H1 (cell line): ENCODE measurements around the gene C2. TPM values are rescaled to one million over a fixed set of nuclear protein-coding genes. Genes with fewer than 3 reads are reported as not detected.

ENCODE experiments used
- CTCF ChIA-PET: fragments of 300-600 bp; sonication (Branson Sonifier 250); formaldehyde crosslinking; loops from one replicate; lab custom pipeline; 2021; ENCODE audit not compliant: partially characterized antibody; lab: Charles Lee
- POLR2A ChIA-PET: fragments of 300-600 bp; sonication (Branson Sonifier 250); formaldehyde crosslinking; loops from one replicate; lab custom pipeline; 2021; ENCODE audit warnings: inconsistent platforms; ENCODE audit not compliant: partially characterized antibody; lab: Charles Lee
- DNase-seq, 2 experiments: peaks; one replicate each; pipeline versions ENCODE4 v3.0.0 to v3.0.0-alpha.2; 2010 to 2022; ENCODE audit warnings: low spot score in 2 of 2, low read depth in 1 of 2, mixed read lengths in 1 of 2
- FAIRE-seq: peaks from 2 replicates; lab custom pipeline; 2011; peaks lifted over from hg19 to GRCh38; lab: Jason Lieb, UNC
- H2AFZ ChIP-seq: 2 replicates; pipeline ENCODE4 v1.8.1; 2012; ENCODE audit warnings: low read length, inconsistent platforms
- H2AK5ac ChIP-seq: 2 replicates; pipeline ENCODE4 v1.6.1; 2013; ENCODE audit warnings: low read depth, low read length
- H2BK120ac ChIP-seq: replicated peaks from 2 replicates; pipeline ENCODE3; 2013; ENCODE audit warnings: low read depth, low read length, inconsistent platforms
- H2BK12ac ChIP-seq: 2 replicates; pipeline ENCODE4 v1.6.1; 2013; ENCODE audit warnings: low read depth, low read length
- H2BK15ac ChIP-seq: 2 replicates; pipeline ENCODE4 v1.6.1; 2013; ENCODE audit warnings: low read length
- H2BK20ac ChIP-seq: 2 replicates; pipeline ENCODE4 v1.6.1; 2013; ENCODE audit warnings: low read length
- H2BK5ac ChIP-seq: 2 replicates; pipeline ENCODE4 v1.6.1; 2013; ENCODE audit warnings: low read depth, low read length
- H3K14ac ChIP-seq: 2 replicates; pipeline ENCODE4 v1.6.1; 2013; ENCODE audit warnings: inconsistent platforms; ENCODE audit not compliant: insufficient read length
- H3K18ac ChIP-seq: 2 replicates; pipeline ENCODE4 v1.6.1; 2013; ENCODE audit warnings: low read length; ENCODE audit errors: extremely low read depth
- H3K23ac ChIP-seq: 2 replicates; pipeline ENCODE4 v1.6.1; 2013; ENCODE audit warnings: inconsistent platforms; ENCODE audit not compliant: insufficient read length
- H3K23me2 ChIP-seq: 2 replicates; pipeline ENCODE4 v1.6.1; 2013; ENCODE audit warnings: low read depth, low read length
- H3K27ac ChIP-seq: 2 replicates; pipeline ENCODE4 v1.6.1; 2011; ENCODE audit warnings: low read depth, low read length, inconsistent platforms
- H3K27me3 ChIP-seq, 4 experiments: replicated peaks in 1 of 4; 1 replicate in 1 of 4; 2 replicates in 3 of 4; pipeline versions ENCODE4 v1.6.1 to v1.8.1; 2011 to 2013; ENCODE audit warnings: low read length in 3 of 4, mild to moderate bottlenecking in 3 of 4, inconsistent platforms in 2 of 4, mixed read lengths in 2 of 4, moderate library complexity in 1 of 4; ENCODE audit not compliant: control insufficient read depth in 3 of 4, insufficient read depth in 3 of 4; ENCODE audit errors: extremely low read depth in 1 of 4
- H3K36me3 ChIP-seq, 4 experiments: 2 replicates each; pipeline versions ENCODE4 v1.6.1 to v1.8.1; 2011 to 2013; ENCODE audit warnings: mild to moderate bottlenecking in 4 of 4, low read length in 3 of 4, moderate library complexity in 2 of 4, control low read depth in 1 of 4, inconsistent platforms in 1 of 4; ENCODE audit not compliant: insufficient read depth in 4 of 4, control insufficient read depth in 2 of 4
- H3K4ac ChIP-seq: replicated peaks from 2 replicates; pipeline ENCODE3; 2013; ENCODE audit warnings: low read length, low read depth, mixed read lengths, inconsistent platforms; ENCODE audit not compliant: insufficient read length
- H3K4me1 ChIP-seq, 4 experiments: replicated peaks in 1 of 4; 1 replicate in 1 of 4; 2 replicates in 3 of 4; pipeline versions ENCODE4 v1.6.1 to v1.8.1; 2011 to 2013; ENCODE audit warnings: low read length in 3 of 4, inconsistent platforms in 2 of 4, mixed read lengths in 1 of 4; ENCODE audit not compliant: insufficient read depth in 4 of 4, control insufficient read depth in 3 of 4
- H3K4me2 ChIP-seq, 2 experiments: 2 replicates each; pipeline versions ENCODE4 v1.6.1 to v1.8.1; 2011 to 2013; ENCODE audit warnings: low read depth in 2 of 2, low read length in 2 of 2, control low read depth in 1 of 2, inconsistent platforms in 1 of 2, mild to moderate bottlenecking in 1 of 2; ENCODE audit not compliant: insufficient read depth in 1 of 2
- H3K4me3 ChIP-seq, 4 experiments: fragments of 200-600, 300-600 bp in 1 of 4; sonication (generic), shearing (Covaris generic), sonication (Bioruptor Twin) in 1 of 4; 2 replicates each; pipeline versions ENCODE4 v1.5.1 to v1.8.1; 2011 to 2016; ENCODE audit warnings: low read length in 4 of 4, low read depth in 3 of 4, control low read depth in 2 of 4, inconsistent platforms in 2 of 4, mild to moderate bottlenecking in 2 of 4, mixed read lengths in 1 of 4, moderate library complexity in 1 of 4; ENCODE audit not compliant: insufficient read depth in 2 of 4; ENCODE audit errors: extremely low read depth in 1 of 4
- H3K56ac ChIP-seq: replicated peaks from 2 replicates; pipeline ENCODE3; 2013; ENCODE audit warnings: low read depth, mild to moderate bottlenecking, mixed read lengths, low read length, inconsistent platforms; ENCODE audit not compliant: insufficient read length
- H3K79me1 ChIP-seq: 2 replicates; pipeline ENCODE4 v1.6.1; 2013; ENCODE audit warnings: low read depth, low read length, control low read depth
- H3K79me2 ChIP-seq, 2 experiments: 2 replicates each; pipeline versions ENCODE4 v1.6.1 to v1.8.1; 2012 to 2013; ENCODE audit warnings: low read length in 2 of 2, mild to moderate bottlenecking in 2 of 2, inconsistent platforms in 1 of 2; ENCODE audit not compliant: insufficient read depth in 2 of 2, control insufficient read depth in 1 of 2
- H3K9ac ChIP-seq, 4 experiments: replicated peaks in 1 of 4; 1 replicate in 1 of 4; 2 replicates in 3 of 4; pipeline versions ENCODE4 v1.6.1 to v1.8.1; 2011 to 2013; ENCODE audit warnings: low read depth in 3 of 4, low read length in 3 of 4, control low read depth in 2 of 4, mild to moderate bottlenecking in 2 of 4, moderate library complexity in 2 of 4, inconsistent platforms in 1 of 4; ENCODE audit errors: extremely low read depth in 1 of 4
- H3K9me3 ChIP-seq, 2 experiments: 2 replicates each; pipeline versions ENCODE4 v1.6.1 to v1.8.1; 2012 to 2013; ENCODE audit warnings: mild to moderate bottlenecking in 2 of 2, moderate library complexity in 2 of 2, control low read depth in 1 of 2, inconsistent platforms in 1 of 2, low read depth in 1 of 2, low read length in 1 of 2, mixed read lengths in 1 of 2; ENCODE audit not compliant: insufficient read depth in 2 of 2
- H4K20me1 ChIP-seq, 2 experiments: replicated peaks in 1 of 2; 2 replicates each; pipeline versions ENCODE3 to v1.8.1; 2011 to 2013; ENCODE audit warnings: inconsistent platforms in 2 of 2, low read length in 2 of 2, mild to moderate bottlenecking in 1 of 2; ENCODE audit not compliant: insufficient read depth in 2 of 2, control insufficient read depth in 1 of 2
- H4K5ac ChIP-seq: 2 replicates; pipeline ENCODE4 v1.6.1; 2013; ENCODE audit warnings: low read length, low read depth, mixed read lengths, inconsistent platforms; ENCODE audit not compliant: insufficient read length
- H4K8ac ChIP-seq: 2 replicates; pipeline ENCODE4 v1.8.0; 2013; ENCODE audit warnings: mild to moderate bottlenecking, moderate library complexity, low read length, inconsistent platforms; ENCODE audit not compliant: insufficient read depth; ENCODE audit errors: extremely low read depth
- H4K91ac ChIP-seq: replicated peaks from 2 replicates; pipeline ENCODE3; 2013; ENCODE audit warnings: low read length, mixed read lengths, inconsistent platforms; ENCODE audit not compliant: insufficient read length
- ATF2 ChIP-seq: IDR thresholded peaks from 2 replicates; pipeline ENCODE4 v1.6.1; 2012; ENCODE audit warnings: low read length, inconsistent platforms
- BCL11A ChIP-seq, 2 experiments: IDR thresholded peaks; one replicate each; pipeline ENCODE4 v1.6.1; 2011; ENCODE audit warnings: low read depth in 2 of 2, low read length in 2 of 2, mild to moderate bottlenecking in 2 of 2
- CBX5 ChIP-seq: fragments of 300-800, 300-1000 bp; sonication (generic); IDR thresholded peaks from 2 replicates; pipeline ENCODE4 v1.7.1; 2016; ENCODE audit warnings: antibody characterized with exemption, low read length, low read depth
- CHD1 ChIP-seq: IDR thresholded peaks from 2 replicates; pipeline ENCODE4 v1.6.1; 2012; ENCODE audit warnings: low read depth, low read length, improper control_type of control experiment
- FOSL1 ChIP-seq: IDR thresholded peaks from 2 replicates; pipeline ENCODE4 v1.6.1; 2011; ENCODE audit warnings: mild to moderate bottlenecking, low read depth, low read length, moderate library complexity; ENCODE audit not compliant: insufficient read depth
- GTF2F1 ChIP-seq: IDR thresholded peaks from 2 replicates; pipeline ENCODE4 v1.6.1; 2012; ENCODE audit warnings: low read depth, low read length, improper control_type of control experiment, borderline replicate concordance
- MAFK ChIP-seq: IDR thresholded peaks from 2 replicates; pipeline ENCODE4 v1.6.1; 2012; ENCODE audit warnings: low read depth, mild to moderate bottlenecking, improper control_type of control experiment, low read length
- RAD21 ChIP-seq, 2 experiments: IDR thresholded peaks in 1 of 2; conservative IDR thresholded peaks in 1 of 2; 2 replicates each; pipeline ENCODE4 v1.6.1; 2011; ENCODE audit warnings: low read depth in 2 of 2, low read length in 2 of 2, improper control_type of control experiment in 1 of 2, inconsistent platforms in 1 of 2, mild to moderate bottlenecking in 1 of 2, moderate library complexity in 1 of 2
- SIRT6 ChIP-seq: IDR thresholded peaks from one replicate; pipeline ENCODE4 v1.7.1; 2012; ENCODE audit warnings: low read length, inconsistent platforms
- SIX5 ChIP-seq: IDR thresholded peaks from 2 replicates; pipeline ENCODE4 v1.6.1; 2011; ENCODE audit warnings: mild to moderate bottlenecking, low read depth, low read length
- SRF ChIP-seq: IDR thresholded peaks from 2 replicates; pipeline ENCODE4 v1.6.1; 2011; ENCODE audit warnings: mild to moderate bottlenecking, low read depth, low read length, moderate library complexity
- TEAD4 ChIP-seq: IDR thresholded peaks from 2 replicates; pipeline ENCODE4 v1.6.1; 2012; ENCODE audit warnings: low read depth, low read length, inconsistent platforms, mixed read lengths
- WGBS, 2 experiments: shearing (Covaris generic) in 1 of 2; methylation state at CpG; one replicate each; pipeline versions ENCODE4 v1.1.6 to v1.1.7; 2013 to 2015; ENCODE audit warnings: low lambda C conversion rate in 2 of 2, mixed read lengths in 2 of 2, inconsistent platforms in 1 of 2, low coverage in 1 of 2, missing lambda C conversion rate in 1 of 2; ENCODE audit not compliant: insufficient replicate concordance in 2 of 2, insufficient coverage in 1 of 2, insufficient read length in 1 of 2; ENCODE audit errors: extremely low coverage in 1 of 2, missing lambda C conversion rate in 1 of 2; 5-methylcytosine and 5-hydroxymethylcytosine counted together
- polyA plus RNA-seq, 7 experiments: library from polyadenylated mRNA; depleted of rRNA in 3 of 7; stranded (reverse) in 5 of 7; unstranded in 2 of 7; fragments of >200 nt in 5 of 7; fragments of 200-250 nt in 2 of 7; gene quantifications; 1 replicate in 5 of 7; 2 replicates in 1 of 7; 4 replicates in 1 of 7; pipeline versions ENCODE4 v1.2.1 to v1.2.3, GENCODE V29; 2011 to 2013; ENCODE audit warnings: missing spikeins in 2 of 7, mixed read lengths in 2 of 7
- total RNA-seq: library from RNA; stranded (reverse); fragmentation: NEBNext Ultra II Directional; extraction: Animal tissue kit (Norgen Biotek cat#: 25700); gene quantifications from 2 replicates; pipeline ENCODE4 v1.2.1, GENCODE V29; 2021

C2 gene
- total and polyA plus RNA-seq, 2 of the 8 experiments (the other 6 are each of a cell fraction or from before 2014, with no cell fraction given): 0.26 to 0.38 TPM

- Histone ChIP-seq H2BK120ac (no peak overlapping the region), H3K9me3 (no peaks in the 10 kb centered on the region), H3K27me3 (peaks cover 0 to 11% (median 2%) of the 10 kb centered on the region in 4 experiments; a peak in 3 of 7 replicates), H3K18ac (no peak overlapping the region), H3K14ac (no peak overlapping the region), H4K5ac (no peak overlapping the region), H3K4me2 (no peak overlapping the region), H3K56ac (no peak overlapping the region), H4K91ac (no peak overlapping the region), H4K20me1 (no peaks in the 10 kb centered on the region), H3K4me1 (peaks cover 0 to 2% (median 0%) of the 10 kb centered on the region in 4 experiments; a peak in 1 of 7 replicates), H2BK12ac (no peak overlapping the region), H3K79me1 (no peaks in the 10 kb centered on the region), H4K8ac (no peak overlapping the region), H2BK20ac (no peak overlapping the region), H2AFZ (no peak overlapping the region), H3K27ac (no peak overlapping the region), H3K79me2 (no peaks in the 10 kb centered on the region), H3K4me3 (no peak overlapping the region), H3K36me3 (no peaks in the 10 kb centered on the region), H3K4ac (no peak overlapping the region), H3K23ac (no peak overlapping the region), H3K23me2 (no peaks in the 10 kb centered on the region), H2BK5ac (no peak overlapping the region), H2BK15ac (no peak overlapping the region), H3K9ac (no peak overlapping the region), H2AK5ac (no peak overlapping the region)
- POLR2A ChIA-PET: interaction anchor here (3.4 to 6.9 kb wide), 2 partner anchors 7 to 28 kb away, joined by 16 to 47 read pairs; partner anchors contain the start of gene DXO
- FAIRE-seq (no peak), DNase-seq (no peak)
- CTCF ChIA-PET: interaction anchor here (0.8 to 7.8 kb wide), 4 partner anchors 9 to 30 kb away, joined by 4 to 53 read pairs (median 11); no protein-coding TSS in a partner anchor
- 85% methylated on average over 3 of the region's 3 CpGs; no CpG with 5 or more reads in 1 of the 2 experiments for WGBS, 2 experiments
- TF ChIP-seq BCL11A (IDR thresholded peaks at IDR 0.05; ENCODE audit: low read depth in 2 of 2, low read length in 2 of 2) (no peak), FOSL1 (no peak), SRF (no peak), GTF2F1 (no peak), SIRT6 (no peak), SIX5 (no peak), TEAD4 (no peak), MAFK (no peak), CBX5 (no peak), ATF2 (no peak), CHD1 (no peak), RAD21 (IDR thresholded peaks at IDR 0.05 in 1 of 2, conservative IDR thresholded peaks at IDR 0.05 in 1 of 2; ENCODE audit: low read depth in 2 of 2, low read length in 2 of 2) (no peak)
These were observed 16.2 kb downstream of the C2 start for GRCh38 chr6:31943742-31944141.
